Mammary epithelial cell (primary cell): ENCODE measurements around the gene TNFRSF6B.

Source experiments
- CTCF ChIP-seq, 2 donors: IDR thresholded peaks in 1 of 2; conservative IDR thresholded peaks in 1 of 2; 2 replicates each; pipeline ENCODE4 v1.5.1; 2011 to 2012; ENCODE audit warnings: inconsistent platforms in 2 of 2, low read length in 2 of 2, mild to moderate bottlenecking in 2 of 2, control low read depth in 1 of 2, low read depth in 1 of 2; ENCODE audit not compliant: insufficient read depth in 1 of 2; ENCODE audit errors: extremely low read depth in 1 of 2
- EZH2 ChIP-seq: IDR thresholded peaks from 2 replicates; pipeline ENCODE4 v1.6.1; 2012; ENCODE audit warnings: low read length, inconsistent platforms, borderline replicate concordance

GRCh38 chr20:63741676-63742380, 45.4 kb downstream of the TNFRSF6B start:
- TF ChIP-seq CTCF (conservative IDR thresholded peaks at IDR 0.05 in 1 of 2, IDR thresholded peaks at IDR 0.05 in 1 of 2; ENCODE audit: extremely low read depth in 1 of 2, insufficient read depth in 1 of 2, low read depth in 1 of 2, low read length in 2 of 2) (no peak), EZH2 (no peak)
